ENCODE data around the gene CERK. TPM values are rescaled to one million over a fixed set of nuclear protein-coding genes. Genes with fewer than 3 reads are reported as not detected.

The CERK gene
- total RNA-seq, 2 donors from 2014 or later = 54.9 to 57.6 TPM

DNA sequence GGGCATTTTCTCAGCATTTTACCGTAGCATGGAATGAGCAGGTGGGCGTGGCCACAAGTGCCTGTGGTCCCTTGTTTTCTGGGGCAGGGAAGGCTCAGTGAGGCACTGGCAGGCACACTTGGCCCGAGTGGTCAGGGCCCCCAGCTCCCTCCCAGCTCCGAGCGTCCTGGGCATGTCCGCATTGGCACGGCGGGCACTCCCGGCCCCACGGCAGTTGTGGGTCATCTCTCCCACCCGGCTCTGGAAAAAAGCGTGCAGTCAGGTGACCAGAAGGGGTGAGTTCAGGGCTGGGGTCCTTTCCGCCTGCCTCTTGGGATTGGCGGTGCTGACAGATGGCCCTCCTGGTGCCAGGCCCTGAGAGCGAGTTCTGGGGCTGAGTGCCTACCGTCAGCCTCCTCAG lies 62.1 kb downstream of the CERK start:
- no peaks in the 10 kb centered on the region for H3K9me3 ChIP-seq (ENCODE audit: control insufficient read depth, low read length)
- H3K36me3 Mint-ChIP-seq (ENCODE audit: low read depth) = peaks cover 3% of the 10 kb centered on the region
- no peak for DNase-seq
- no peaks in the 10 kb centered on the region for H3K4me1 Mint-ChIP-seq
- no peak overlapping the region for H3K27ac Mint-ChIP-seq
- no peak overlapping the region for H3K4me3 Mint-ChIP-seq
- 88 to 92% methylated on average over 14 to 16 of the region's 16 CpGs for WGBS, 2 experiments (ENCODE audit: insufficient coverage in 1 of 2, insufficient read length in 1 of 2)
- H3K4me1 ChIP-seq (ENCODE audit: control insufficient read depth, insufficient read depth, low read length) = no peaks in the 10 kb centered on the region
- H3K36me3 ChIP-seq (ENCODE audit: control insufficient read depth, insufficient read depth, low read length) = no peaks in the 10 kb centered on the region
- TF ChIP-seq, protein P1, sequence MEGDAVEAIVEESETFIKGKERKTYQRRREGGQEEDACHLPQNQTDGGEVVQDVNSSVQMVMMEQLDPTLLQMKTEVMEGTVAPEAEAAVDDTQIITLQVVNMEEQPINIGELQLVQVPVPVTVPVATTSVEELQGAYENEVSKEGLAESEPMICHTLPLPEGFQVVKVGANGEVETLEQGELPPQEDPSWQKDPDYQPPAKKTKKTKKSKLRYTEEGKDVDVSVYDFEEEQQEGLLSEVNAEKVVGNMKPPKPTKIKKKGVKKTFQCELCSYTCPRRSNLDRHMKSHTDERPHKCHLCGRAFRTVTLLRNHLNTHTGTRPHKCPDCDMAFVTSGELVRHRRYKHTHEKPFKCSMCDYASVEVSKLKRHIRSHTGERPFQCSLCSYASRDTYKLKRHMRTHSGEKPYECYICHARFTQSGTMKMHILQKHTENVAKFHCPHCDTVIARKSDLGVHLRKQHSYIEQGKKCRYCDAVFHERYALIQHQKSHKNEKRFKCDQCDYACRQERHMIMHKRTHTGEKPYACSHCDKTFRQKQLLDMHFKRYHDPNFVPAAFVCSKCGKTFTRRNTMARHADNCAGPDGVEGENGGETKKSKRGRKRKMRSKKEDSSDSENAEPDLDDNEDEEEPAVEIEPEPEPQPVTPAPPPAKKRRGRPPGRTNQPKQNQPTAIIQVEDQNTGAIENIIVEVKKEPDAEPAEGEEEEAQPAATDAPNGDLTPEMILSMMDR (conservative IDR thresholded peaks at IDR 0.05) = no peak
- no peaks in the 10 kb centered on the region for H3K27me3 ChIP-seq (ENCODE audit: control insufficient read depth, insufficient read depth, low read length, poor library complexity, severe bottlenecking)
- H3K27me3 Mint-ChIP-seq (ENCODE audit: insufficient read depth) = no peaks in the 10 kb centered on the region
- no peaks in the 10 kb centered on the region for H3K9me3 Mint-ChIP-seq
- H3K27ac ChIP-seq (ENCODE audit: low read depth, low read length) = no peak overlapping the region
- H3K4me3 ChIP-seq (ENCODE audit: low read length) = no peak overlapping the region
- H3K9ac ChIP-seq (ENCODE audit: extremely low read depth, low read length, poor library complexity, severe bottlenecking) = no peak overlapping the region

DNA sequence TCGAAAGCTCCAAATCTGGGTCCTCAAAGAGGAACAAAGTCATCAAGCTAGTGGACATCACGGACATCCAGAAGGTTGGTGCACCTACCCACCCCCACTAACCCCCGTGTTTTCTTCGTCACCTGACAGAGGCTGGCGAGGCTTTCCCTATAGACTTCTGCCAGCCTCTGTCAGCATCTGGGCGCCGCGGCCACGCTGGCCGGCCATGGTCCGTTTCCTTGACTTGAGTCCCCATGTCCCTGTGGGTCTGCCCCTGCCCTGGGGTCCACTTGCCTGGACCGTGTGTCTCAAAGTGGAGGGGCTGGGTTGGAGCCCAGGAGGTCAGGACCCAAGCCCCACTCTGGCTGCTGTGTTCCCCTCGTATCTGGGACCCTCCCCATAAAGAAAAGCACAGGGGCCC lies 62.6 kb downstream of the CERK start:
- no peaks in the 10 kb centered on the region for H3K27me3 Mint-ChIP-seq (ENCODE audit: insufficient read depth)
- Histone ChIP-seq H3K4me1 (ENCODE audit: control insufficient read depth, insufficient read depth, low read length) (no peaks in the 10 kb centered on the region), H3K4me3 (ENCODE audit: low read length) (no peak overlapping the region), H3K36me3 (ENCODE audit: control insufficient read depth, insufficient read depth, low read length) (no peaks in the 10 kb centered on the region), H3K27me3 (ENCODE audit: control insufficient read depth, insufficient read depth, low read length, poor library complexity, severe bottlenecking) (no peaks in the 10 kb centered on the region), H3K9ac (ENCODE audit: extremely low read depth, low read length, poor library complexity, severe bottlenecking) (no peak overlapping the region), H3K27ac (ENCODE audit: low read depth, low read length) (no peak overlapping the region), H3K9me3 (ENCODE audit: control insufficient read depth, low read length) (no peaks in the 10 kb centered on the region)
- H3K9me3 Mint-ChIP-seq = no peaks in the 10 kb centered on the region
- DNase-seq = no peak
- H3K36me3 Mint-ChIP-seq (ENCODE audit: low read depth) = peaks cover 3% of the 10 kb centered on the region
- H3K4me1 Mint-ChIP-seq = no peaks in the 10 kb centered on the region
- no peak overlapping the region for H3K4me3 Mint-ChIP-seq
- WGBS, 2 experiments (ENCODE audit: insufficient coverage in 1 of 2, insufficient read length in 1 of 2) = 93 to 95% methylated on average over 12 to 13 of the region's 13 CpGs
- no peak overlapping the region for H3K27ac Mint-ChIP-seq
- TF ChIP-seq, protein P1 (conservative IDR thresholded peaks at IDR 0.05) = no peak

DNA sequence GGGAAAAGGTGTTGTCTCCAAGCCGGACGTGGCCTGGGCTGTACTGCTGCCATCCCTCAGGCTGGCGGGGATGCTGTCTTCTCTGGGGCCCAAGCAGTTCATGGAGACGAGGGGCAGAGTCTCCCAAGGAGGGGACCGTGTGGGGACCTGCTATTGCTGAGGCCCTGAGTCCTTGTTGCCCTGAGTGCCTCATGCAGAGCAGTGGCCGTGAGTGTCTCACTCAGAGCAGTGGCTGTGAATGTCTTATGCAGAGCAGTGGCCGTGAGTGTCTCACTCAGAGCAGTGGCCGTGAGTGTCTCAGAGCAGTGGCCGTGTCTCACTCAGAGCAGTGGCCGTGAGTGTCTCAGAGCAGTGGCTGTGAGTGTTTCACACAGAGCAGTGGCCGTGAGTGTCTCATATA lies 63.1 kb downstream of the CERK start:
- DNase-seq = no peak
- no peaks in the 10 kb centered on the region for H3K4me1 Mint-ChIP-seq
- TF ChIP-seq, protein P1 (conservative IDR thresholded peaks at IDR 0.05) = no peak
- H3K4me3 ChIP-seq (ENCODE audit: low read length) = no peak overlapping the region
- no peaks in the 10 kb centered on the region for H3K27me3 ChIP-seq (ENCODE audit: control insufficient read depth, insufficient read depth, low read length, poor library complexity, severe bottlenecking)
- no peak overlapping the region for H3K27ac ChIP-seq (ENCODE audit: low read depth, low read length)
- no peak overlapping the region for H3K9ac ChIP-seq (ENCODE audit: extremely low read depth, low read length, poor library complexity, severe bottlenecking)
- no peak overlapping the region for H3K4me3 Mint-ChIP-seq
- H3K9me3 ChIP-seq (ENCODE audit: control insufficient read depth, low read length) = no peaks in the 10 kb centered on the region
- H3K36me3 Mint-ChIP-seq (ENCODE audit: low read depth) = peaks cover 3% of the 10 kb centered on the region
- H3K27me3 Mint-ChIP-seq (ENCODE audit: insufficient read depth) = no peaks in the 10 kb centered on the region
- H3K4me1 ChIP-seq (ENCODE audit: control insufficient read depth, insufficient read depth, low read length) = no peaks in the 10 kb centered on the region
- WGBS, 2 experiments (ENCODE audit: insufficient coverage in 1 of 2, insufficient read length in 1 of 2) = 94 to 96% methylated on average over 11 of the region's 11 CpGs
- no peak overlapping the region for H3K27ac Mint-ChIP-seq
- no peaks in the 10 kb centered on the region for H3K36me3 ChIP-seq (ENCODE audit: control insufficient read depth, insufficient read depth, low read length)
- H3K9me3 Mint-ChIP-seq = no peaks in the 10 kb centered on the region

Measured in endodermal cell (in vitro differentiated cells).